CD14-positive monocyte (primary cell): ENCODE results near the gene SCGB1C2. TPM values are rescaled to one million over a fixed set of nuclear protein-coding genes. Genes with fewer than 3 reads are reported as not detected.

ENCODE experiments used
- DNase-seq, 3 donors: peaks; one replicate each; pipeline ENCODE4 v3.0.0-alpha.2; 2011 to 2022
- H2AFZ ChIP-seq: 2 replicates; pipeline ENCODE4 v1.6.0; 2012; ENCODE audit warnings: mild to moderate bottlenecking, low read depth, low read length, inconsistent platforms; ENCODE audit not compliant: insufficient read depth, poor library complexity, severe bottlenecking
- H3K27ac ChIP-seq, 2 donors: 1 replicate in 1 of 2; 2 replicates in 1 of 2; pipeline ENCODE4 v1.5.1; 2012 to 2013; ENCODE audit warnings: low read length in 2 of 2, control low read depth in 1 of 2, inconsistent platforms in 1 of 2, low read depth in 1 of 2, mild to moderate bottlenecking in 1 of 2
- H3K27me3 ChIP-seq, 2 donors: one replicate each; pipeline versions ENCODE4 v1.6.0 to v1.6.1; 2011 to 2013; ENCODE audit warnings: low read length in 2 of 2; ENCODE audit not compliant: control insufficient read depth in 2 of 2, insufficient read depth in 2 of 2
- H3K36me3 ChIP-seq, 2 donors: replicated peaks in 1 of 2; 1 replicate in 1 of 2; 2 replicates in 1 of 2; pipeline versions ENCODE4 v1.5.1 to v1.6.1; 2012 to 2013; ENCODE audit warnings: low read length in 2 of 2, control low read depth in 1 of 2, inconsistent platforms in 1 of 2, mild to moderate bottlenecking in 1 of 2; ENCODE audit not compliant: insufficient read depth in 2 of 2, control insufficient read depth in 1 of 2
- H3K4me1 ChIP-seq, 2 donors: 1 replicate in 1 of 2; 2 replicates in 1 of 2; pipeline versions ENCODE4 v1.5.1 to v1.6.1; 2012 to 2013; ENCODE audit warnings: low read length in 2 of 2, control low read depth in 1 of 2, inconsistent platforms in 1 of 2, mild to moderate bottlenecking in 1 of 2, moderate library complexity in 1 of 2; ENCODE audit not compliant: insufficient read depth in 2 of 2, control insufficient read depth in 1 of 2
- H3K4me2 ChIP-seq: replicated peaks from 2 replicates; pipeline ENCODE3; 2012; ENCODE audit warnings: low read length, moderate library complexity, mild to moderate bottlenecking; ENCODE audit not compliant: poor library complexity, severe bottlenecking; ENCODE audit errors: extremely low read depth
- H3K4me3 ChIP-seq, 3 experiments: fragments of 200-600 bp in 1 of 3; sonication (generic) in 1 of 3; replicated peaks in 1 of 3; 1 replicate in 2 of 3; 2 replicates in 1 of 3; pipeline ENCODE4 v1.5.1; 2011 to 2013; ENCODE audit warnings: low read length in 3 of 3, mild to moderate bottlenecking in 3 of 3, control low read depth in 2 of 3, low read depth in 2 of 3, inconsistent platforms in 1 of 3, moderate library complexity in 1 of 3
- H3K79me2 ChIP-seq: 2 replicates; pipeline ENCODE4 v1.6.0; 2012; ENCODE audit warnings: mild to moderate bottlenecking, control low read depth, inconsistent platforms, low read length, moderate library complexity; ENCODE audit not compliant: insufficient read depth
- H3K9ac ChIP-seq: 2 replicates; pipeline ENCODE4 v1.6.0; 2017; ENCODE audit warnings: low read length, mild to moderate bottlenecking; ENCODE audit not compliant: insufficient read depth, poor library complexity, severe bottlenecking
- H3K9me3 ChIP-seq, 2 donors: replicated peaks in 1 of 2; 1 replicate in 1 of 2; 2 replicates in 1 of 2; pipeline versions ENCODE4 v1.5.1 to v1.6.1; 2012 to 2013; ENCODE audit warnings: low read length in 2 of 2, control low read depth in 1 of 2; ENCODE audit not compliant: control insufficient read depth in 1 of 2, insufficient read depth in 1 of 2
- H4K20me1 ChIP-seq: 2 replicates; pipeline ENCODE4 v1.6.0; 2012; ENCODE audit warnings: mild to moderate bottlenecking, low read length, control low read depth, moderate library complexity; ENCODE audit not compliant: insufficient read depth
- H3K27ac Mint-ChIP-seq, 7 donors: one replicate each; pipeline ENCODE4 v1.8.0; 2020; ENCODE audit warnings: mild to moderate bottlenecking in 7 of 7, mixed read lengths in 7 of 7, moderate library complexity in 6 of 7, inconsistent platforms in 2 of 7
- H3K27me3 Mint-ChIP-seq, 3 donors: one replicate each; pipeline ENCODE4 v1.8.0; 2021 to 2022; ENCODE audit warnings: low read depth in 3 of 3, mild to moderate bottlenecking in 3 of 3, mixed read lengths in 3 of 3, moderate library complexity in 3 of 3, inconsistent platforms in 1 of 3
- H3K36me3 Mint-ChIP-seq, 2 donors: one replicate each; pipeline ENCODE4 v1.8.0; 2020; ENCODE audit warnings: mixed read lengths in 2 of 2, inconsistent platforms in 1 of 2, mild to moderate bottlenecking in 1 of 2
- H3K4me1 Mint-ChIP-seq: one replicate; pipeline ENCODE4 v1.8.0; 2020; ENCODE audit warnings: mild to moderate bottlenecking, mixed read lengths
- H3K4me3 Mint-ChIP-seq, 2 donors: one replicate each; pipeline ENCODE4 v1.8.0; 2020; ENCODE audit warnings: mild to moderate bottlenecking in 2 of 2, mixed read lengths in 2 of 2, moderate library complexity in 1 of 2
- H3K9me3 Mint-ChIP-seq, 7 donors: one replicate each; pipeline ENCODE4 v1.8.0; 2020 to 2022; ENCODE audit warnings: mixed read lengths in 7 of 7, mild to moderate bottlenecking in 6 of 7, moderate library complexity in 6 of 7, inconsistent platforms in 2 of 7
- CTCF ChIP-seq: fragments of 200-600 bp; IDR thresholded peaks from one replicate; pipeline ENCODE4 v1.8.0; 2022; ENCODE audit warnings: antibody characterized with exemption, mild to moderate bottlenecking
- WGBS: methylation state at CpG from one replicate; pipeline ENCODE4 v1.1.5; 2013; ENCODE audit warnings: missing lambda C conversion rate; ENCODE audit not compliant: insufficient coverage; 5-methylcytosine and 5-hydroxymethylcytosine counted together
- intact Hi-C, 2 donors: fragments of 100-400 bp; cut with micrococcal nuclease; formaldehyde crosslinking; loops; one replicate each; pipeline versions ENCODE4 v1.15.0 to v1.15.1; 2023
- polyA plus RNA-seq, 3 donors: library from polyadenylated mRNA; depleted of rRNA in 1 of 3; unstranded in 2 of 3; stranded (reverse) in 1 of 3; fragments of 300-500 nt in 2 of 3; fragments of >200 nt in 1 of 3; fragmentation: Illumina TruSeq in 2 of 3; gene quantifications; 1 replicate in 2 of 3; 2 replicates in 1 of 3; pipeline ENCODE4 v1.2.3, GENCODE V29; 2012 to 2021

SCGB1C2 gene
- polyA plus RNA-seq, 3 donors: not detected

- no peak for DNase-seq
- H3K27ac Mint-ChIP-seq: no peak overlapping the region
- no peak overlapping the region for H3K4me3 ChIP-seq
- no peak overlapping the region for H3K27ac ChIP-seq
- no peaks in the 10 kb centered on the region for H4K20me1 ChIP-seq
- peaks cover 8 to 10% (median 10%) of the 10 kb centered on the region in 3 donors for H3K27me3 Mint-ChIP-seq
- WGBS: 92% methylated on average over 12 of the region's 16 CpGs
- intact Hi-C loops: loop anchor here (2.0 to 5.0 kb wide), 2 partner anchors 239 to 606 kb away; partner anchors contain the start of gene GEMIN4 (in 1 of the 2)
- no peaks in the 10 kb centered on the region for H3K79me2 ChIP-seq
- no peak overlapping the region for H3K9ac ChIP-seq
- TF ChIP-seq CTCF: no peak
- peaks cover 2 to 10% of the 10 kb centered on the region in 2 donors for H3K27me3 ChIP-seq
- H3K36me3 ChIP-seq: no peaks in the 10 kb centered on the region
- H3K36me3 Mint-ChIP-seq: peaks cover 0 to 3% of the 10 kb centered on the region in 2 donors
- H3K4me3 Mint-ChIP-seq: no peak overlapping the region
- no peak overlapping the region for H3K4me2 ChIP-seq
- no peaks in the 10 kb centered on the region for H3K9me3 ChIP-seq
- no peak overlapping the region for H2AFZ ChIP-seq
- H3K9me3 Mint-ChIP-seq: no peaks in the 10 kb centered on the region
- peaks cover 4% of the 10 kb centered on the region for H3K4me1 Mint-ChIP-seq
- H3K4me1 ChIP-seq: no peaks in the 10 kb centered on the region
These were observed 8.5 kb downstream of the SCGB1C2 start for GRCh38 chr17:145671-146541.

GRCh38 chr17:146546-146945 lies 9.2 kb downstream of the SCGB1C2 start:
- Histone ChIP-seq H4K20me1 (no peaks in the 10 kb centered on the region), H3K9me3 (no peaks in the 10 kb centered on the region), H3K4me3 (no peak overlapping the region), H2AFZ (no peak overlapping the region), H3K79me2 (no peaks in the 10 kb centered on the region), H3K27me3 (peaks cover 2 to 10% of the 10 kb centered on the region in 2 donors), H3K4me2 (no peak overlapping the region), H3K27ac (no peak overlapping the region), H3K9ac (no peak overlapping the region), H3K36me3 (no peaks in the 10 kb centered on the region), H3K4me1 (no peaks in the 10 kb centered on the region)
- Mint-ChIP-seq H3K9me3 (no peaks in the 10 kb centered on the region), H3K27me3 (peaks cover 8 to 10% (median 10%) of the 10 kb centered on the region in 3 donors), H3K27ac (no peak overlapping the region), H3K4me3 (no peak overlapping the region), H3K36me3 (peaks cover 0 to 3% of the 10 kb centered on the region in 2 donors), H3K4me1 (peaks cover 4% of the 10 kb centered on the region)
- no peak for DNase-seq
- no peak for TF ChIP-seq CTCF
- 86% methylated on average over 6 of the region's 10 CpGs for WGBS
- intact Hi-C loops: loop anchor here in 1 of 2 donors (5.0 kb wide), 1 partner anchor 606 kb away; the partner anchor contains the start of gene GEMIN4
